ENCODE measurements around the gene CEBPG.

CEBPG gene

GRCh38 chr19:33350538-33351309 is 22.8 kb upstream of the CEBPG start:
- H3K4me1 ChIP-seq (ENCODE audit: low read depth, poor library complexity, severe bottlenecking) = no peaks in the 10 kb centered on the region
- H3K4me3 ChIP-seq (IDR thresholded peaks at IDR 0.05; ENCODE audit: insufficient read depth, low read depth, low read length) = no peak overlapping the region
- H3K9ac ChIP-seq = no peak overlapping the region
- H3K27me3 ChIP-seq (ENCODE audit: insufficient read depth, low read depth) = no peaks in the 10 kb centered on the region
- no peak overlapping the region for H2AFZ ChIP-seq (ENCODE audit: low read depth)
- H3K4me2 ChIP-seq = no peak overlapping the region
- TF ChIP-seq CTCF (conservative IDR thresholded peaks at IDR 0.05; ENCODE audit: low read depth, low read length) = no peak
- no peaks in the 10 kb centered on the region for H4K20me1 ChIP-seq (ENCODE audit: insufficient read depth)
- no peaks in the 10 kb centered on the region for H3K79me2 ChIP-seq (ENCODE audit: insufficient read depth, low read depth)
- no peak overlapping the region for H3K27ac ChIP-seq
- H3K36me3 ChIP-seq (ENCODE audit: insufficient read depth) = no peaks in the 10 kb centered on the region

- H3K36me3 ChIP-seq (ENCODE audit: insufficient read depth) = no peaks in the 10 kb centered on the region
- no peaks in the 10 kb centered on the region for H3K4me1 ChIP-seq (ENCODE audit: low read depth, poor library complexity, severe bottlenecking)
- no peak overlapping the region for H3K4me2 ChIP-seq
- H4K20me1 ChIP-seq (ENCODE audit: insufficient read depth) = no peaks in the 10 kb centered on the region
- no peak overlapping the region for H2AFZ ChIP-seq (ENCODE audit: low read depth)
- no peak for TF ChIP-seq CTCF (conservative IDR thresholded peaks at IDR 0.05; ENCODE audit: low read depth, low read length)
- H3K27ac ChIP-seq = no peak overlapping the region
- no peak overlapping the region for H3K9ac ChIP-seq
- no peaks in the 10 kb centered on the region for H3K79me2 ChIP-seq (ENCODE audit: insufficient read depth, low read depth)
- no peaks in the 10 kb centered on the region for H3K27me3 ChIP-seq (ENCODE audit: insufficient read depth, low read depth)
- H3K4me3 ChIP-seq (IDR thresholded peaks at IDR 0.05; ENCODE audit: insufficient read depth, low read depth, low read length) = no peak overlapping the region
Measured at GRCh38 chr19:33355535-33355934, 18.0 kb upstream of the CEBPG start.

DNA sequence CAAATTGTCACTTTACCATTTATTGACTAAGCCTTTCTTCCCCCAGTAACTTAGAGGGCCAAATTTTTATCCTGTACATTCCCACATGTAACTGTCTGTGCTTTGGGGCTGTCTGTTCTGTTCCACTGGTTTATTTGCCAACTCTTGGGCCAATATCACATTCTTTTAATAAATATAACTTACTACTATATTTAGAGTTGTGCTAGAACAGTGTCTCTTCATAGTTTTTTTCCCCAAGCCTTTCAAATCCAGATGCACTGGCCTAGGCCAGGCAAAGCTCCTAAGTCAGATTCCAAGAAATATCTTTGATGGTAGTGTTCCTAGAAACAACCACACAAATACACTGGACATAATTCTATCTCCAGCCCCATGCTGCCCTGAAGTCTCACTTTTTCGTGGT is 16.0 kb upstream of the CEBPG start:
- no peaks in the 10 kb centered on the region for H3K79me2 ChIP-seq (ENCODE audit: insufficient read depth, low read depth)
- no peak overlapping the region for H3K4me3 ChIP-seq (IDR thresholded peaks at IDR 0.05; ENCODE audit: insufficient read depth, low read depth, low read length)
- no peak overlapping the region for H2AFZ ChIP-seq (ENCODE audit: low read depth)
- H3K4me2 ChIP-seq = no peak overlapping the region
- H4K20me1 ChIP-seq (ENCODE audit: insufficient read depth) = no peaks in the 10 kb centered on the region
- H3K4me1 ChIP-seq (ENCODE audit: low read depth, poor library complexity, severe bottlenecking) = no peaks in the 10 kb centered on the region
- H3K36me3 ChIP-seq (ENCODE audit: insufficient read depth) = no peaks in the 10 kb centered on the region
- no peak overlapping the region for H3K27ac ChIP-seq
- TF ChIP-seq CTCF (conservative IDR thresholded peaks at IDR 0.05; ENCODE audit: low read depth, low read length) = no peak
- H3K9ac ChIP-seq = no peak overlapping the region
- H3K27me3 ChIP-seq (ENCODE audit: insufficient read depth, low read depth) = no peaks in the 10 kb centered on the region

- H3K27me3 ChIP-seq (ENCODE audit: insufficient read depth, low read depth) = no peaks in the 10 kb centered on the region
Measured at GRCh38 chr19:33358408-33358807, 15.1 kb upstream of the CEBPG start.

More at GRCh38 chr19:33358408-33358807, 15.1 kb upstream of the CEBPG start:
- no peak for TF ChIP-seq CTCF (conservative IDR thresholded peaks at IDR 0.05; ENCODE audit: low read depth, low read length)
- H3K79me2 ChIP-seq (ENCODE audit: insufficient read depth, low read depth) = no peaks in the 10 kb centered on the region
- H3K9ac ChIP-seq = no peak overlapping the region
- H3K4me2 ChIP-seq = no peak overlapping the region
- no peaks in the 10 kb centered on the region for H3K36me3 ChIP-seq (ENCODE audit: insufficient read depth)
- H4K20me1 ChIP-seq (ENCODE audit: insufficient read depth) = no peaks in the 10 kb centered on the region
- H3K4me3 ChIP-seq (IDR thresholded peaks at IDR 0.05; ENCODE audit: insufficient read depth, low read depth, low read length) = no peak overlapping the region
- H2AFZ ChIP-seq (ENCODE audit: low read depth) = no peak overlapping the region
- no peaks in the 10 kb centered on the region for H3K4me1 ChIP-seq (ENCODE audit: low read depth, poor library complexity, severe bottlenecking)
- H3K27ac ChIP-seq = no peak overlapping the region
